ENCODE data around the gene NLGN1. TPM values are rescaled to one million over a fixed set of nuclear protein-coding genes. Genes with fewer than 3 reads are reported as not detected.

The NLGN1 gene
- polyA plus RNA-seq, 1 donor from 2014 or later, result 2.7 TPM

- Histone ChIP-seq H2AFZ (ENCODE audit: low read depth, low read length) (no peak overlapping the region), H3K27ac (ENCODE audit: low read length) (no peak overlapping the region), H3K79me2 (replicated peaks; ENCODE audit: insufficient read depth, low read length) (no peaks in the 10 kb centered on the region), H3K9me2 (ENCODE audit: insufficient read depth, low read length) (no peaks in the 10 kb centered on the region), H4K20me1 (ENCODE audit: insufficient read depth) (no peaks in the 10 kb centered on the region), H3K4me2 (ENCODE audit: low read length) (no peak overlapping the region), H3K27me3 (ENCODE audit: insufficient read depth, low read depth, low read length) (no peaks in the 10 kb centered on the region), H3K4me3 (ENCODE audit: low read length) (no peak overlapping the region), H3K9me3 (ENCODE audit: low read length) (no peaks in the 10 kb centered on the region), H3K9ac (ENCODE audit: low read length) (no peak overlapping the region), H3F3A (ENCODE audit: insufficient read depth, low read length, poor library complexity, severe bottlenecking) (no peaks in the 10 kb centered on the region), H3K36me3 (ENCODE audit: insufficient read depth, low read length) (no peaks in the 10 kb centered on the region)
- no peak for TF ChIP-seq CTCF (IDR thresholded peaks at IDR 0.05; ENCODE audit: poor library complexity, severe bottlenecking)
- no peak for TF ChIP-seq EZH2 (IDR thresholded peaks at IDR 0.05; ENCODE audit: borderline replicate concordance, insufficient read depth, low read length, poor library complexity, severe bottlenecking)
- no peak for TF ChIP-seq TAF1 (IDR thresholded peaks at IDR 0.05; ENCODE audit: low read depth)
- TF ChIP-seq REST (IDR thresholded peaks at IDR 0.05; ENCODE audit: borderline replicate concordance), result no peak
- no peak for TF ChIP-seq EP300 (conservative IDR thresholded peaks at IDR 0.05; ENCODE audit: poor library complexity, severe bottlenecking)
- no peak for TF ChIP-seq RAD21 (conservative IDR thresholded peaks at IDR 0.05)
- TF ChIP-seq MXI1 (conservative IDR thresholded peaks at IDR 0.05; ENCODE audit: poor library complexity, severe bottlenecking), result no peak
- no peak for TF ChIP-seq POLR2AphosphoS5 (IDR thresholded peaks at IDR 0.05)
- TF ChIP-seq SMC3 (conservative IDR thresholded peaks at IDR 0.05; ENCODE audit: poor library complexity), result no peak
Measured at GRCh38 chr3:174329321-174329720, 931.8 kb downstream of the NLGN1 start.

GRCh38 chr3:174330303-174330702 is 932.8 kb downstream of the NLGN1 start:
- Histone ChIP-seq H3F3A (ENCODE audit: insufficient read depth, low read length, poor library complexity, severe bottlenecking) (no peaks in the 10 kb centered on the region), H3K27me3 (ENCODE audit: insufficient read depth, low read depth, low read length) (no peaks in the 10 kb centered on the region), H3K36me3 (ENCODE audit: insufficient read depth, low read length) (no peaks in the 10 kb centered on the region), H3K79me2 (replicated peaks; ENCODE audit: insufficient read depth, low read length) (no peaks in the 10 kb centered on the region), H4K20me1 (ENCODE audit: insufficient read depth) (no peaks in the 10 kb centered on the region), H2AFZ (ENCODE audit: low read depth, low read length) (no peak overlapping the region), H3K4me2 (ENCODE audit: low read length) (no peak overlapping the region), H3K27ac (ENCODE audit: low read length) (no peak overlapping the region), H3K9me3 (ENCODE audit: low read length) (no peaks in the 10 kb centered on the region), H3K9ac (ENCODE audit: low read length) (no peak overlapping the region), H3K9me2 (ENCODE audit: insufficient read depth, low read length) (no peaks in the 10 kb centered on the region), H3K4me3 (ENCODE audit: low read length) (no peak overlapping the region)
- TF ChIP-seq POLR2AphosphoS5 (IDR thresholded peaks at IDR 0.05), result no peak
- TF ChIP-seq EP300 (conservative IDR thresholded peaks at IDR 0.05; ENCODE audit: poor library complexity, severe bottlenecking), result no peak
- no peak for TF ChIP-seq CTCF (IDR thresholded peaks at IDR 0.05; ENCODE audit: poor library complexity, severe bottlenecking)
- no peak for TF ChIP-seq SMC3 (conservative IDR thresholded peaks at IDR 0.05; ENCODE audit: poor library complexity)
- TF ChIP-seq REST (IDR thresholded peaks at IDR 0.05; ENCODE audit: borderline replicate concordance), result no peak
- TF ChIP-seq MXI1 (conservative IDR thresholded peaks at IDR 0.05; ENCODE audit: poor library complexity, severe bottlenecking), result no peak
- TF ChIP-seq RAD21 (conservative IDR thresholded peaks at IDR 0.05), result no peak
- no peak for TF ChIP-seq EZH2 (IDR thresholded peaks at IDR 0.05; ENCODE audit: borderline replicate concordance, insufficient read depth, low read length, poor library complexity, severe bottlenecking)

All from neural cell (in vitro differentiated cells).